Common myeloid progenitor, CD34-positive (primary cell): ENCODE results near the gene IL11RA.

Experiments used
- CTCF ChIA-PET: fragments of 350-600 bp; sonication (Branson Sonifier 250); formaldehyde crosslinking; loops from one replicate; lab custom pipeline; 2021; ENCODE audit warnings: antibody characterized with exemption; lab: Charles Lee
- POLR2A ChIA-PET: fragments of 350-600 bp; sonication (Branson Sonifier 250); formaldehyde crosslinking; loops from one replicate; lab custom pipeline; 2021; ENCODE audit warnings: antibody characterized with exemption; lab: Charles Lee
- DNase-seq, 3 donors: peaks; one replicate each; pipeline versions ENCODE4 v3.0.0 to v3.0.0-alpha.2; 2013
- H3K27ac ChIP-seq, 2 experiments: 1 replicate in 1 of 2; 2 replicates in 1 of 2; pipeline ENCODE4 v1.7.0; 2013; ENCODE audit warnings: inconsistent platforms in 2 of 2, low read length in 2 of 2, mild to moderate bottlenecking in 2 of 2, low read depth in 1 of 2, moderate library complexity in 1 of 2; ENCODE audit not compliant: severe bottlenecking in 2 of 2, insufficient read depth in 1 of 2, poor library complexity in 1 of 2
- H3K27me3 ChIP-seq, 5 experiments: replicated peaks in 2 of 5; 1 replicate in 3 of 5; 2 replicates in 2 of 5; pipeline versions ENCODE4 v1.6.1 to v1.7.0; 2013; ENCODE audit warnings: low read length in 4 of 5, mild to moderate bottlenecking in 2 of 5, moderate library complexity in 2 of 5, inconsistent platforms in 1 of 5; ENCODE audit not compliant: insufficient read depth in 5 of 5, control insufficient read depth in 4 of 5
- H3K36me3 ChIP-seq, 4 experiments: 1 replicate in 2 of 4; 2 replicates in 2 of 4; pipeline versions ENCODE4 v1.6.1 to v1.7.0; 2013; ENCODE audit warnings: low read length in 3 of 4, control low read depth in 1 of 4, mild to moderate bottlenecking in 1 of 4; ENCODE audit not compliant: control insufficient read depth in 4 of 4, insufficient read depth in 4 of 4
- H3K4me1 ChIP-seq, 4 experiments: 1 replicate in 3 of 4; 2 replicates in 1 of 4; pipeline versions ENCODE4 v1.6.1 to v1.7.1; 2013; ENCODE audit warnings: low read length in 3 of 4, mild to moderate bottlenecking in 3 of 4, control low read depth in 1 of 4, inconsistent platforms in 1 of 4, moderate library complexity in 1 of 4; ENCODE audit not compliant: control insufficient read depth in 4 of 4, insufficient read depth in 4 of 4; ENCODE audit errors: control extremely low read depth in 1 of 4
- H3K4me3 ChIP-seq, 7 experiments: 1 replicate in 4 of 7; 2 replicates in 3 of 7; pipeline versions ENCODE4 v1.5.1 to v1.7.0; 2013; ENCODE audit warnings: mild to moderate bottlenecking in 7 of 7, low read length in 6 of 7, moderate library complexity in 6 of 7, inconsistent platforms in 2 of 7, low read depth in 2 of 7, control low read depth in 1 of 7; ENCODE audit not compliant: insufficient read depth in 4 of 7, control insufficient read depth in 1 of 7; ENCODE audit errors: extremely low read depth in 1 of 7
- H3K9me3 ChIP-seq, 5 experiments: 1 replicate in 4 of 5; 2 replicates in 1 of 5; pipeline versions ENCODE4 v1.6.1 to v1.7.1; 2013; ENCODE audit warnings: low read length in 4 of 5, mild to moderate bottlenecking in 2 of 5, inconsistent platforms in 1 of 5, low read depth in 1 of 5, moderate library complexity in 1 of 5; ENCODE audit not compliant: control insufficient read depth in 4 of 5, insufficient read depth in 2 of 5; ENCODE audit errors: control extremely low read depth in 1 of 5
- WGBS: methylation state at CpG from one replicate; pipeline ENCODE4 v1.1.5; 2013; ENCODE audit not compliant: insufficient coverage; 5-methylcytosine and 5-hydroxymethylcytosine counted together

The IL11RA gene

GRCh38 chr9:34629491-34629808 lies 22.5 kb upstream of the IL11RA start:
- no peak overlapping the region for H3K27ac ChIP-seq
- no peak for DNase-seq
- WGBS = 31% methylated on average over 4 of the region's 5 CpGs
- peaks cover 0 to under 1% (median 0%) of the 10 kb centered on the region in 4 experiments for H3K36me3 ChIP-seq
- H3K4me1 ChIP-seq = peaks cover 0 to 14% (median 7%) of the 10 kb centered on the region in 4 experiments
- POLR2A ChIA-PET = no interaction called here
- H3K27me3 ChIP-seq = peaks cover 11 to 71% (median 35%) of the 10 kb centered on the region in 5 experiments
- peak overlapping the region in 2 of 7 experiments; percentile 66 for H3K4me3 ChIP-seq
- CTCF ChIA-PET = interaction anchor here (1.2 to 10.7 kb wide), 4 partner anchors 9 to 19 kb away, joined by 4 to 293 read pairs (median 6); partner anchors contain the start of genes DCTN3, RPP25L and SIGMAR1
- H3K9me3 ChIP-seq = no peaks in the 10 kb centered on the region

GRCh38 chr9:34630402-34631154 lies 21.4 kb upstream of the IL11RA start:
- 57% methylated on average over 5 of the region's 5 CpGs for WGBS
- POLR2A ChIA-PET = no interaction called here
- peaks cover 11 to 59% (median 33%) of the 10 kb centered on the region in 5 experiments for H3K27me3 ChIP-seq

GRCh38 chr9:34633166-34633565 lies 18.8 kb upstream of the IL11RA start:
- CTCF ChIA-PET = interaction anchor here (0.6 to 10.7 kb wide), 13 partner anchors 10 to 197 kb away, joined by 3 to 293 read pairs (median 4); partner anchors contain the start of genes DCTN3, GALT and RPP25L
- Histone ChIP-seq H3K27me3 (peaks cover 5 to 33% (median 15%) of the 10 kb centered on the region in 5 experiments), H3K36me3 (peaks cover 0 to 17% (median 10%) of the 10 kb centered on the region in 4 experiments), H3K4me3 (no peak overlapping the region), H3K27ac (no peak overlapping the region), H3K4me1 (peaks cover 1 to 33% (median 25%) of the 10 kb centered on the region in 4 experiments), H3K9me3 (no peaks in the 10 kb centered on the region)
- DNase-seq = no peak
- POLR2A ChIA-PET = interaction anchor here (0.6 kb wide), 1 partner anchor 42 kb away, joined by 4 read pairs; no protein-coding TSS in a partner anchor
- WGBS = 92% methylated on average over 2 of the region's 5 CpGs

More at GRCh38 chr9:34630402-34631154, 21.4 kb upstream of the IL11RA start:
- H3K36me3 ChIP-seq = peaks cover 0 to 12% (median 8%) of the 10 kb centered on the region in 4 experiments
- no peak overlapping the region for H3K4me3 ChIP-seq
- CTCF ChIA-PET = interaction anchor here (1.3 to 10.7 kb wide), 3 partner anchors 8 to 83 kb away, joined by 9 to 293 read pairs (median 82); partner anchors contain the start of genes DCTN3 and RPP25L
- H3K9me3 ChIP-seq = no peaks in the 10 kb centered on the region
- H3K4me1 ChIP-seq = peaks cover 0 to 14% (median 7%) of the 10 kb centered on the region in 4 experiments
- DNase-seq = no peak
- H3K27ac ChIP-seq = no peak overlapping the region

GRCh38 chr9:34633851-34634550 lies 18.0 kb upstream of the IL11RA start:
- Histone ChIP-seq H3K27ac (no peak overlapping the region), H3K4me3 (no peak overlapping the region), H3K4me1 (peaks cover 2 to 29% (median 22%) of the 10 kb centered on the region in 4 experiments), H3K9me3 (no peaks in the 10 kb centered on the region), H3K27me3 (peaks cover 0 to 26% (median 10%) of the 10 kb centered on the region in 5 experiments), H3K36me3 (peaks cover 0 to 17% (median 10%) of the 10 kb centered on the region in 4 experiments)
- ChIA-PET CTCF (interaction anchor here (0.5 to 10.7 kb wide), 23 partner anchors 11 to 230 kb away, joined by 3 to 293 read pairs (median 3); partner anchors contain the start of genes DCTN3, GALT and RPP25L), POLR2A (no interaction called here)
- WGBS = 27% methylated on average over 3 of the region's 3 CpGs
- DNase-seq = peak; percentile 66 to 82 (median 72)

GRCh38 chr9:34634551-34635248 lies 17.3 kb upstream of the IL11RA start:
- POLR2A ChIA-PET = interaction anchor here (0.6 kb wide), 1 partner anchor 15 kb away, joined by 3 read pairs; no protein-coding TSS in a partner anchor
- no CpG with 5 or more reads among the region's 3 CpGs for WGBS
- CTCF ChIA-PET = interaction anchor here (0.7 to 10.7 kb wide), 23 partner anchors 11 to 231 kb away, joined by 3 to 293 read pairs (median 4); partner anchors contain the start of genes CCL27, DCTN3, GALT and RPP25L
- H3K4me1 ChIP-seq = peaks cover 2 to 24% (median 21%) of the 10 kb centered on the region in 4 experiments
- H3K27me3 ChIP-seq = peaks cover 0 to 19% (median 6%) of the 10 kb centered on the region in 5 experiments
- no peak for DNase-seq
- no peak overlapping the region for H3K27ac ChIP-seq
- H3K4me3 ChIP-seq = no peak overlapping the region
- peaks cover 0 to 17% (median 10%) of the 10 kb centered on the region in 4 experiments for H3K36me3 ChIP-seq
- no peaks in the 10 kb centered on the region for H3K9me3 ChIP-seq

GRCh38 chr9:34635556-34635955 lies 16.4 kb upstream of the IL11RA start:
- H3K36me3 ChIP-seq = peaks cover 0 to 17% (median 10%) of the 10 kb centered on the region in 4 experiments
- peaks cover 0 to 11% (median under 1%) of the 10 kb centered on the region in 5 experiments for H3K27me3 ChIP-seq
- H3K4me1 ChIP-seq = peaks cover 2 to 24% (median 21%) of the 10 kb centered on the region in 4 experiments
- H3K4me3 ChIP-seq = peak overlapping the region in 1 of 7 experiments; percentile 39
- H3K9me3 ChIP-seq = no peaks in the 10 kb centered on the region
- 96% methylated on average over 13 of the region's 14 CpGs for WGBS
- CTCF ChIA-PET = interaction anchor here (0.6 to 10.7 kb wide), 9 partner anchors 10 to 87 kb away, joined by 3 to 293 read pairs (median 6); partner anchors contain the start of genes CCL27, DCTN3, GALT and RPP25L
- no peak for DNase-seq
- POLR2A ChIA-PET = interaction anchor here (0.6 to 0.7 kb wide), 2 partner anchors 16 to 72 kb away, joined by 3 read pairs; no protein-coding TSS in a partner anchor
- H3K27ac ChIP-seq = no peak overlapping the region
